ENCODE results near the gene SLC24A3.

Gene SLC24A3

GRCh38 chr20:19690462-19690861 lies 478.0 kb downstream of the SLC24A3 start:
- no peak for DNase-seq

GRCh38 chr20:19691125-19691524 lies 478.7 kb downstream of the SLC24A3 start:
- DNase-seq: no peak

- peak; percentile 29 for DNase-seq
These were observed 479.7 kb downstream of the SLC24A3 start for GRCh38 chr20:19692100-19692499.

- peak; percentile 18 for DNase-seq
These were observed 480.3 kb downstream of the SLC24A3 start for GRCh38 chr20:19692685-19693119.

- no peak for DNase-seq
These were observed 481.1 kb downstream of the SLC24A3 start for GRCh38 chr20:19693508-19693907.

- no peak for DNase-seq
These were observed 482.6 kb downstream of the SLC24A3 start for GRCh38 chr20:19695081-19695480.

GRCh38 chr20:19696620-19697019 lies 484.2 kb downstream of the SLC24A3 start:
- DNase-seq: no peak

GRCh38 chr20:19697415-19697814 lies 485.0 kb downstream of the SLC24A3 start:
- no peak for DNase-seq

- peak; percentile 95 for DNase-seq
These were observed 486.9 kb downstream of the SLC24A3 start for GRCh38 chr20:19699180-19699971.

GRCh38 chr20:19701429-19701828 lies 489.0 kb downstream of the SLC24A3 start:
- no peak for DNase-seq

GRCh38 chr20:19706463-19706862 lies 494.0 kb downstream of the SLC24A3 start:
- DNase-seq: no peak

GRCh38 chr20:19709635-19710335 lies 497.3 kb downstream of the SLC24A3 start:
- no peak for DNase-seq

GRCh38 chr20:19710336-19711120 lies 498.1 kb downstream of the SLC24A3 start:
- DNase-seq: no peak

GRCh38 chr20:19711126-19711525 lies 498.7 kb downstream of the SLC24A3 start:
- no peak for DNase-seq

GRCh38 chr20:19712721-19713260 lies 500.3 kb downstream of the SLC24A3 start:
- DNase-seq: no peak

GRCh38 chr20:19713822-19714578 lies 501.6 kb downstream of the SLC24A3 start:
- DNase-seq: no peak

GRCh38 chr20:19714579-19714840 lies 502.1 kb downstream of the SLC24A3 start:
- no peak for DNase-seq

- no peak for DNase-seq
These were observed 503.5 kb downstream of the SLC24A3 start for GRCh38 chr20:19715986-19716385.

- DNase-seq: no peak
These were observed 506.4 kb downstream of the SLC24A3 start for GRCh38 chr20:19718880-19719279.

GRCh38 chr20:19720991-19721390 lies 508.5 kb downstream of the SLC24A3 start:
- DNase-seq: no peak

GRCh38 chr20:19723051-19723450 lies 510.6 kb downstream of the SLC24A3 start:
- no peak for DNase-seq

GRCh38 chr20:19723813-19724430 lies 511.5 kb downstream of the SLC24A3 start:
- no peak for DNase-seq

All from HCEC 1CT (cell line).